PC-9 (cell line): Measurements from ENCODE around the gene OR3A2. TPM values are rescaled to one million over a fixed set of nuclear protein-coding genes. Genes with fewer than 3 reads are reported as not detected.
A peak's percentile ranks its signal among the peaks of the same experiment; 100 is the strongest.
"Not testable (repeated sequence)": the region's sequence is repeated elsewhere in the genome, so short reads cannot be mapped to it uniquely, and the experiment has no call there.

Experiments used
- Bru-seq: library from RNA; stranded (reverse); fragments of 400-500 nt; gene quantifications from one replicate; lab custom pipeline; 2021; lab: Mats Ljungman, UMichigan
- BruChase-seq, 2 experiments: library from RNA; stranded (reverse); fragments of 400-500 nt; gene quantifications; one replicate each; lab custom pipeline; 2021; lab: Mats Ljungman, UMichigan
- BruUV-seq: library from RNA; stranded (reverse); fragments of 400-500 nt; replicated peaks from 2 replicates; lab custom pipeline; 2021; lab: Mats Ljungman, UMichigan
- CTCF ChIA-PET: fragments of 300-600 bp; sonication (Branson Sonifier 250); formaldehyde crosslinking; loops from one replicate; lab custom pipeline; 2022; ENCODE audit warnings: antibody characterized with exemption; lab: Charles Lee
- POLR2A ChIA-PET: fragments of 300-600 bp; sonication (Branson Sonifier 250); formaldehyde crosslinking; loops from one replicate; lab custom pipeline; 2022; ENCODE audit warnings: antibody characterized with exemption; ENCODE audit not compliant: unreplicated experiment; lab: Charles Lee
- DNase-seq, 2 experiments: peaks; one replicate each; pipeline versions ENCODE4 v3.0.0 to v3.0.0-alpha.2; 2015 to 2022; ENCODE audit warnings: mixed read lengths in 1 of 2
- H2AFZ ChIP-seq: fragments of 200-600 bp; sonication (generic); 2 replicates; pipeline ENCODE4 v1.8.1; 2017; ENCODE audit warnings: antibody characterized with exemption
- H3F3A ChIP-seq: fragments of 200-600 bp; sonication (generic); 2 replicates; pipeline ENCODE4 v1.8.1; 2017; ENCODE audit warnings: antibody characterized with exemption, mild to moderate bottlenecking, low read depth; ENCODE audit not compliant: insufficient read depth
- H3K27ac ChIP-seq: fragments of 200-600 bp; sonication (generic); 2 replicates; pipeline ENCODE4 v1.6.1; 2016; ENCODE audit warnings: mixed run types
- H3K27me3 ChIP-seq: fragments of 200-600 bp; sonication (generic); 2 replicates; pipeline ENCODE4 v1.6.1; 2016; ENCODE audit warnings: low read depth, mixed run types; ENCODE audit not compliant: insufficient read depth
- H3K36me3 ChIP-seq: fragments of 200-600 bp; sonication (generic); 2 replicates; pipeline ENCODE4 v1.6.1; 2016; ENCODE audit warnings: low read depth, mixed run types
- H3K4me1 ChIP-seq: fragments of 200-600 bp; sonication (generic); replicated peaks from 2 replicates; pipeline ENCODE4 v1.6.1; 2016; ENCODE audit warnings: mixed run types; ENCODE audit not compliant: insufficient read depth
- H3K4me2 ChIP-seq: fragments of 200-600 bp; sonication (generic); 2 replicates; pipeline ENCODE4 v1.6.1; 2017; ENCODE audit warnings: mixed run types
- H3K4me3 ChIP-seq: fragments of 200-600 bp; sonication (generic); 2 replicates; pipeline ENCODE4 v1.6.1; 2016; ENCODE audit warnings: mixed run types
- H3K79me2 ChIP-seq: fragments of 200-600 bp; sonication (generic); 2 replicates; pipeline ENCODE4 v1.6.1; 2017; ENCODE audit warnings: low read depth, mixed run types
- H3K9me2 ChIP-seq: fragments of 200-600 bp; sonication (generic); 2 replicates; pipeline ENCODE4 v1.8.1; 2017; ENCODE audit warnings: mild to moderate bottlenecking; ENCODE audit not compliant: insufficient read depth
- H3K9me3 ChIP-seq: fragments of 200-600 bp; sonication (generic); 2 replicates; pipeline ENCODE4 v1.8.1; 2016; ENCODE audit warnings: low read depth; ENCODE audit not compliant: insufficient read depth
- H4K20me1 ChIP-seq: fragments of 200-600 bp; sonication (generic); 2 replicates; pipeline ENCODE4 v1.8.1; 2017; ENCODE audit not compliant: insufficient read depth
- CTCF ChIP-seq: fragments of 200-600 bp; sonication (generic); conservative IDR thresholded peaks from 2 replicates; pipeline ENCODE4 v1.6.1; 2017; ENCODE audit warnings: mixed run types, antibody characterized with exemption, mild to moderate bottlenecking, moderate library complexity
- EZH2 ChIP-seq: fragments of 200-600 bp; sonication (generic); IDR thresholded peaks from 2 replicates; pipeline ENCODE4 v1.8.0; 2017; ENCODE audit warnings: antibody characterized with exemption, low read depth
- intact Hi-C: fragments of 100-400 bp; cut with micrococcal nuclease; formaldehyde crosslinking; loops from one replicate; pipeline ENCODE4 v1.10.0; 2022; ENCODE audit not compliant: unreplicated experiment
- long read RNA-seq: library from polyadenylated mRNA; stranded (forward); transcript quantifications from one replicate; pipeline ENCODE4 v2.0.0, GENCODE V29; 2022
- total RNA-seq: library from RNA; stranded (reverse); gene quantifications from 2 replicates; pipeline ENCODE4 v1.2.3, GENCODE V29; 2021

Gene OR3A2
- total RNA-seq (not detected in 2 replicates), Bru-seq, nascent RNA (not detected), BruChase-seq, experiment 1, labeled RNA remaining after a 2-hour chase (not detected), BruChase-seq, experiment 2, labeled RNA remaining after a 6-hour chase (not detected)
- long read RNA-seq: 0 reads

GRCh38 chr17:3385869-3386816, at the start of gene OR3A2:
Gene OR3A2, minus strand, starts transcription at chr17:3386308.
- no peak within 1 kb of the TSS for H2AFZ ChIP-seq
- BruUV-seq: no TSS peak
- peaks cover 37% of the 10 kb centered on the region for H3K27me3 ChIP-seq
- no peaks in the 10 kb centered on the region for H3K9me2 ChIP-seq
- intact Hi-C loops: no loop called here
- H3K4me1 ChIP-seq: no peaks in the 10 kb centered on the region
- POLR2A ChIA-PET: interaction anchor here (0.6 kb wide), 1 partner anchor 22 kb away, joined by 3 read pairs; no protein-coding TSS in a partner anchor
- no peaks in the 10 kb centered on the region for H3K79me2 ChIP-seq
- CTCF ChIA-PET: no interaction called here
- H3F3A ChIP-seq: no peaks in the 10 kb centered on the region
- no peaks in the 10 kb centered on the region; the same call in 1 of the 2 replicates for H4K20me1 ChIP-seq
- H3K36me3 ChIP-seq: no peaks in the 10 kb centered on the region
- no peaks in the 10 kb centered on the region for H3K9me3 ChIP-seq
- H3K4me3 ChIP-seq: no peak within 1 kb of the TSS
- no peak within 1 kb of the TSS for H3K4me2 ChIP-seq
- DNase-seq: no peak
- TF ChIP-seq EZH2 (no peak), CTCF (no peak)
- H3K27ac ChIP-seq: no peak within 1 kb of the TSS

GRCh38 chr17:3433741-3434140, 47.6 kb upstream of the OR3A2 start, which contains the start of gene OR1E2:
Gene OR1E2, minus strand, starts transcription at chr17:3433841. Its CDS starts 0 bp downstream, at chr17:3433841.
- no peak for TF ChIP-seq CTCF
- no peak for TF ChIP-seq EZH2
- ChIA-PET POLR2A (no interaction called here), CTCF (no interaction called here)
- Histone ChIP-seq H4K20me1 (no peaks in the 10 kb centered on the region), H3K4me3 (no peak within 1 kb of the TSS), H3K9me2 (no peaks in the 10 kb centered on the region), H3K9me3 (no peaks in the 10 kb centered on the region), H2AFZ (no peak within 1 kb of the TSS), H3K79me2 (no peaks in the 10 kb centered on the region), H3K4me2 (no peak within 1 kb of the TSS), H3K27ac (no peak within 1 kb of the TSS), H3F3A (no peaks in the 10 kb centered on the region), H3K36me3 (no peaks in the 10 kb centered on the region), H3K4me1 (no peaks in the 10 kb centered on the region), H3K27me3 (peaks cover 33% of the 10 kb centered on the region)
- intact Hi-C loops: no loop called here
- DNase-seq: no peak
- BruUV-seq: no TSS peak

GRCh38 chr17:3433215-3433614, 47.1 kb upstream of the OR3A2 start:
- H3K36me3 ChIP-seq, intact Hi-C loops: not testable (repeated sequence)
- peak in 1 of 2 experiments; percentile 19 for DNase-seq

More at GRCh38 chr17:3433215-3433614, 47.1 kb upstream of the OR3A2 start:
- H3K79me2 ChIP-seq, H3K4me3 ChIP-seq, H3K9me2 ChIP-seq, H3K9me3 ChIP-seq, H3K4me2 ChIP-seq, BruUV-seq, H3K4me1 ChIP-seq, H4K20me1 ChIP-seq, H3F3A ChIP-seq, CTCF ChIA-PET, H3K27ac ChIP-seq, POLR2A ChIA-PET, H2AFZ ChIP-seq: not testable (repeated sequence)
- H3K27me3 ChIP-seq: peaks cover 28% of the 10 kb centered on the region
